CD4-positive, alpha-beta T cell (primary cell): ENCODE measurements around the gene PLCB1. TPM values are rescaled to one million over a fixed set of nuclear protein-coding genes. Genes with fewer than 3 reads are reported as not detected.
A peak's percentile ranks its signal among the peaks of the same experiment; 100 is the strongest.

Experiments used
- ATAC-seq: fragments of 200-7000 bp; cut with Tn5 transposase; one replicate; pipeline ENCODE4 v1.10.0; 2022; ENCODE audit warnings: mild to moderate bottlenecking; ENCODE audit not compliant: poor library complexity
- CTCF ChIA-PET: fragments of 350-600 bp; sonication (Branson Sonifier 250); formaldehyde crosslinking; loops from one replicate; lab custom pipeline; 2021; ENCODE audit warnings: antibody characterized with exemption, inconsistent platforms; lab: Charles Lee
- POLR2A ChIA-PET: fragments of 350-600 bp; sonication (Branson Sonifier 250); formaldehyde crosslinking; loops from one replicate; lab custom pipeline; 2021; ENCODE audit warnings: antibody characterized with exemption, inconsistent platforms; lab: Charles Lee
- DNase-seq, 14 experiments: peaks; one replicate each; pipeline ENCODE4 v3.0.0-alpha.2; 2013 to 2020; ENCODE audit warnings: mixed read lengths in 2 of 14
- H3K27ac ChIP-seq, 2 donors: one replicate each; pipeline versions ENCODE4 v1.5.1 to v1.7.0; 2013; ENCODE audit warnings: low read length in 2 of 2, low read depth in 1 of 2, mild to moderate bottlenecking in 1 of 2
- H3K27me3 ChIP-seq, 2 experiments: 1 replicate in 1 of 2; 2 replicates in 1 of 2; pipeline versions ENCODE4 v1.6.1 to v1.7.0; 2013; ENCODE audit warnings: low read length in 2 of 2, control low read depth in 1 of 2, mild to moderate bottlenecking in 1 of 2, moderate library complexity in 1 of 2; ENCODE audit not compliant: insufficient read depth in 2 of 2, control insufficient read depth in 1 of 2
- H3K36me3 ChIP-seq: one replicate; pipeline ENCODE4 v1.6.1; 2013; ENCODE audit warnings: low read length, control low read depth; ENCODE audit not compliant: insufficient read depth
- H3K4me1 ChIP-seq: one replicate; pipeline ENCODE4 v1.6.1; 2013; ENCODE audit warnings: low read length, control low read depth; ENCODE audit not compliant: insufficient read depth
- H3K4me3 ChIP-seq: one replicate; pipeline ENCODE4 v1.5.1; 2013; ENCODE audit warnings: mild to moderate bottlenecking, low read length, moderate library complexity
- H3K9me3 ChIP-seq, 2 experiments: 1 replicate in 1 of 2; 2 replicates in 1 of 2; pipeline versions ENCODE4 v1.6.1 to v1.7.0; 2013; ENCODE audit warnings: low read length in 2 of 2, mild to moderate bottlenecking in 2 of 2, control low read depth in 1 of 2, moderate library complexity in 1 of 2; ENCODE audit not compliant: control insufficient read depth in 1 of 2, insufficient read depth in 1 of 2
- H3K27ac Mint-ChIP-seq: one replicate; pipeline ENCODE4 v1.8.0; 2020; ENCODE audit warnings: mixed read lengths
- H3K27me3 Mint-ChIP-seq: one replicate; pipeline ENCODE4 v1.8.0; 2021; ENCODE audit warnings: mixed read lengths
- H3K36me3 Mint-ChIP-seq: one replicate; pipeline ENCODE4 v1.8.0; 2021; ENCODE audit warnings: low read depth, mixed read lengths
- H3K4me1 Mint-ChIP-seq: one replicate; pipeline ENCODE4 v1.8.0; 2021; ENCODE audit warnings: low read depth, mixed read lengths
- H3K4me3 Mint-ChIP-seq: one replicate; pipeline ENCODE4 v1.8.0; 2020; ENCODE audit warnings: mild to moderate bottlenecking, mixed read lengths
- H3K9me3 Mint-ChIP-seq: one replicate; pipeline ENCODE4 v1.8.0; 2020; ENCODE audit warnings: mixed read lengths
- CTCF ChIP-seq: fragments of 200-600 bp; IDR thresholded peaks from one replicate; pipeline ENCODE4 v1.8.0; 2022; ENCODE audit warnings: antibody characterized with exemption, mild to moderate bottlenecking
- intact Hi-C, 2 experiments: fragments of 100-400 bp; cut with DNase I in 1 of 2; cut with micrococcal nuclease in 1 of 2; formaldehyde crosslinking; loops; one replicate each; pipeline versions ENCODE4 v1.15.1 to v1.9.0; 2023 to 2025; cut with DNase I, micrococcal nuclease
- total RNA-seq, 174 experiments: library from RNA in 2 of 174; stranded (reverse) in 2 of 174; gene quantifications; one replicate each; pipeline ENCODE4 v1.2.3 and lab custom pipeline; 2021 to 2026

Gene PLCB1
- total RNA-seq, 2 experiments from 2014 or later, result 3.8 to 5.6 TPM

- no peaks in the 10 kb centered on the region for H3K36me3 Mint-ChIP-seq
- no peak for TF ChIP-seq CTCF
- H3K4me1 Mint-ChIP-seq, result no peaks in the 10 kb centered on the region
- no peaks in the 10 kb centered on the region for H3K9me3 Mint-ChIP-seq
- ATAC-seq, result no peak
- H3K27ac Mint-ChIP-seq, result no peak overlapping the region
- H3K4me3 Mint-ChIP-seq, result no peak overlapping the region
- no peaks in the 10 kb centered on the region for H3K27me3 Mint-ChIP-seq
- H3K27ac ChIP-seq, result no peak overlapping the region
- no peaks in the 10 kb centered on the region for H3K9me3 ChIP-seq
- POLR2A ChIA-PET, result no interaction called here
- H3K4me3 ChIP-seq, result no peak overlapping the region
- intact Hi-C loops, result no loop called here
- no peaks in the 10 kb centered on the region for H3K27me3 ChIP-seq
- CTCF ChIA-PET, result no interaction called here
- DNase-seq, result no peak
- H3K36me3 ChIP-seq, result no peaks in the 10 kb centered on the region
- H3K4me1 ChIP-seq, result no peaks in the 10 kb centered on the region
Observed at GRCh38 chr20:8425016-8425415, 292.9 kb downstream of the PLCB1 start.

- H3K4me1 Mint-ChIP-seq, result no peaks in the 10 kb centered on the region
- H3K27ac Mint-ChIP-seq, result no peak overlapping the region
- H3K27ac ChIP-seq, result no peak overlapping the region
- intact Hi-C loops, result no loop called here
- ChIA-PET POLR2A (no interaction called here), CTCF (no interaction called here)
- no peak overlapping the region for H3K4me3 Mint-ChIP-seq
- no peak for ATAC-seq
- H3K36me3 Mint-ChIP-seq, result no peaks in the 10 kb centered on the region
- H3K27me3 Mint-ChIP-seq, result no peaks in the 10 kb centered on the region
- DNase-seq, result no peak
- no peak for TF ChIP-seq CTCF
- H3K4me1 ChIP-seq, result no peaks in the 10 kb centered on the region
- H3K9me3 Mint-ChIP-seq, result no peaks in the 10 kb centered on the region
- no peaks in the 10 kb centered on the region for H3K9me3 ChIP-seq
- no peaks in the 10 kb centered on the region for H3K27me3 ChIP-seq
- H3K36me3 ChIP-seq, result no peaks in the 10 kb centered on the region
- no peak overlapping the region for H3K4me3 ChIP-seq
Observed at GRCh38 chr20:8425802-8426201, 293.7 kb downstream of the PLCB1 start.

GRCh38 chr20:8427419-8428040, 295.5 kb downstream of the PLCB1 start:
- CTCF ChIA-PET, result no interaction called here
- H3K27me3 Mint-ChIP-seq, result no peaks in the 10 kb centered on the region
- H3K27ac Mint-ChIP-seq, result no peak overlapping the region

More at GRCh38 chr20:8427419-8428040, 295.5 kb downstream of the PLCB1 start:
- intact Hi-C loops, result no loop called here
- Histone ChIP-seq H3K36me3 (no peaks in the 10 kb centered on the region), H3K9me3 (no peaks in the 10 kb centered on the region), H3K4me1 (no peaks in the 10 kb centered on the region), H3K27me3 (no peaks in the 10 kb centered on the region), H3K27ac (no peak overlapping the region), H3K4me3 (no peak overlapping the region)
- POLR2A ChIA-PET, result no interaction called here
- Mint-ChIP-seq H3K36me3 (no peaks in the 10 kb centered on the region), H3K9me3 (no peaks in the 10 kb centered on the region), H3K4me1 (no peaks in the 10 kb centered on the region), H3K4me3 (no peak overlapping the region)
- no peak for TF ChIP-seq CTCF
- DNase-seq (peak in 2 of 14 experiments; percentile 5 to 9), ATAC-seq (no peak)
